Measurements from ENCODE around the gene PTTG2.

Gene PTTG2

DNA sequence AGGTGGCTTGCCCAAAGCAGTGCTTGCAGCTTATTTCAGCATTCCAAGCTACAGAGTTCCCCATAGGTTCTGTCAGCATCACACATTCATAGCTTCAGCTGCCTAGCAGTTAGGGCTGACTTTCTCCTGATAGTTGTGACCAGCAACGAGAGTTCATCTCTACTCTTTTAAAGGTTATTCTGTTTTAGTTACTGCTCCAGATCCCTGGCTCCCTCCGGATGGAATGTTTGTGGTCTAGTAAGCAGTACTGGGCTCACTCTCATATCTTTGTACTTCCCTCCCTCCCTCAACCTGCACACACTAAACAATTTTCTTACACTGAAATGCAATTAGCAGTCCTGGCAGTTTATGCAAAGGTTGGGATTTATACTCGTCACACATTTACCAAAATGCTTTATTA lies 43.9 kb downstream of the PTTG2 start:
- TF ChIP-seq, protein P1, sequence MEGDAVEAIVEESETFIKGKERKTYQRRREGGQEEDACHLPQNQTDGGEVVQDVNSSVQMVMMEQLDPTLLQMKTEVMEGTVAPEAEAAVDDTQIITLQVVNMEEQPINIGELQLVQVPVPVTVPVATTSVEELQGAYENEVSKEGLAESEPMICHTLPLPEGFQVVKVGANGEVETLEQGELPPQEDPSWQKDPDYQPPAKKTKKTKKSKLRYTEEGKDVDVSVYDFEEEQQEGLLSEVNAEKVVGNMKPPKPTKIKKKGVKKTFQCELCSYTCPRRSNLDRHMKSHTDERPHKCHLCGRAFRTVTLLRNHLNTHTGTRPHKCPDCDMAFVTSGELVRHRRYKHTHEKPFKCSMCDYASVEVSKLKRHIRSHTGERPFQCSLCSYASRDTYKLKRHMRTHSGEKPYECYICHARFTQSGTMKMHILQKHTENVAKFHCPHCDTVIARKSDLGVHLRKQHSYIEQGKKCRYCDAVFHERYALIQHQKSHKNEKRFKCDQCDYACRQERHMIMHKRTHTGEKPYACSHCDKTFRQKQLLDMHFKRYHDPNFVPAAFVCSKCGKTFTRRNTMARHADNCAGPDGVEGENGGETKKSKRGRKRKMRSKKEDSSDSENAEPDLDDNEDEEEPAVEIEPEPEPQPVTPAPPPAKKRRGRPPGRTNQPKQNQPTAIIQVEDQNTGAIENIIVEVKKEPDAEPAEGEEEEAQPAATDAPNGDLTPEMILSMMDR (conservative IDR thresholded peaks at IDR 0.05; ENCODE audit: control insufficient read depth, insufficient read depth, low read depth, low read length): no peak
- no peak overlapping the region for H3K4me3 ChIP-seq (ENCODE audit: control insufficient read depth, low read depth, low read length)
- no peak for DNase-seq (ENCODE audit: low read depth)

DNA sequence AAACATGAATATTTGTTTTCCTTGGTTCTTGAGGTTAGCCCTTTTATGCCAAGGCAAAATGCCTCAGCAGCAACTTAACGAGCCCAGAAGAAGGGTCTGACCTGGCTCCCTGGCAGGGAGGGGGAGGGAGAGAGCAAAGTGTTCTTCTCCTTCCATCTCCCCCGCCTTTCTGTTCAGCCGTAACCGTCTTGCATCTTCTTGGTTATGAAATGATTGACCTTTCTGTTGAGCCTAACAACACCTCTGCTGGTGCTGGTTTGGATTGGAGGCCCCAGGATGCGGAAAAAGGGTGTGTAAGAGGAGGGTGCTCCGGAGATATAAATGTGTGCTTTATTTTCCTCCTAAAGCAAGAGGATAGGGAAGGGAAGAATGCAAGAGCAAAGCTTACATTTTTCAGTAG lies 44.7 kb downstream of the PTTG2 start:
- TF ChIP-seq, protein P1 (conservative IDR thresholded peaks at IDR 0.05; ENCODE audit: control insufficient read depth, insufficient read depth, low read depth, low read length): no peak
- no peak for DNase-seq (ENCODE audit: low read depth)
- no peak overlapping the region for H3K4me3 ChIP-seq (ENCODE audit: control insufficient read depth, low read depth, low read length)

DNA sequence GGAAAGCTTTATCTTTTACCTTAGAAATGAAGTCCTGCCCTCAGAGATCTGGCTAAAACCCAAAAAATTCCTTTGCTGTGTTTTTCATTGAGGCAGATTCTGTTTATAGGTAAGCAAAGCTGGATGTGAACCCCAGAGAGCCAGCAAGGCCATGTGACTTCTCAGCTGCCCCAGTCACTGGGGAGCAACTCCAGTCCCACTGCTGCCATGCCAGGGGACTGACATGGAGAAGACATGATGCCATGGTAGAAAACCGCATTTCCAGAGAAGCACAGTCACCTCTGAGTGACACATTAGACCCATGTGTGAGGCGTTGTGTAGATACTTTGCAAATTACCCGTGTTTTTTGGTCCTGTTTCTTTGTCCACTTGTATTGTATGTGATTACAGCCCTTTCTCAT lies 45.4 kb downstream of the PTTG2 start:
- no peak for DNase-seq (ENCODE audit: low read depth)
- TF ChIP-seq, protein P1 (conservative IDR thresholded peaks at IDR 0.05; ENCODE audit: control insufficient read depth, insufficient read depth, low read depth, low read length): no peak
- H3K4me3 ChIP-seq (ENCODE audit: control insufficient read depth, low read depth, low read length): no peak overlapping the region

DNA sequence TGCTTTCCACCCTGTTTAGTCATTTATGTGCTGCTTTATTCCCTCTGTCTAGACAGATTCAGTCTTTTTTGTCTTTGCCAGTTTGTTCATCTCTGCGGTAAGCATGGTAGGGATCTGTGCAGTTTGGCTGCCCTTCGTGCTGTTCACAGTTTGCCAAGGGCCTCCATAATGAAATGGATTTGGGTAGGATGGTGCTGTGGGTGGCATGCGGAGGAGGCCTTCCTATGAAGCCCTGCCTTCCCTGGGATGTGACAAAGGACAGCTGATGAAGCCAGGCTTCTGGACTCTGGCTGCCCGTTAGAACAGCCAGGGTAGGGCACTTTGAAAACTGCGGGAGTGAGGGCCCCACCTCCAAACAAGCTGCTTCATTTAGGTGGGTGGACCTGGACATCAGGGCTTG lies 47.4 kb downstream of the PTTG2 start:
- TF ChIP-seq, protein P1 (conservative IDR thresholded peaks at IDR 0.05; ENCODE audit: control insufficient read depth, insufficient read depth, low read depth, low read length): no peak
- no peak for DNase-seq (ENCODE audit: low read depth)
- H3K4me3 ChIP-seq (ENCODE audit: control insufficient read depth, low read depth, low read length): no peak overlapping the region

DNA sequence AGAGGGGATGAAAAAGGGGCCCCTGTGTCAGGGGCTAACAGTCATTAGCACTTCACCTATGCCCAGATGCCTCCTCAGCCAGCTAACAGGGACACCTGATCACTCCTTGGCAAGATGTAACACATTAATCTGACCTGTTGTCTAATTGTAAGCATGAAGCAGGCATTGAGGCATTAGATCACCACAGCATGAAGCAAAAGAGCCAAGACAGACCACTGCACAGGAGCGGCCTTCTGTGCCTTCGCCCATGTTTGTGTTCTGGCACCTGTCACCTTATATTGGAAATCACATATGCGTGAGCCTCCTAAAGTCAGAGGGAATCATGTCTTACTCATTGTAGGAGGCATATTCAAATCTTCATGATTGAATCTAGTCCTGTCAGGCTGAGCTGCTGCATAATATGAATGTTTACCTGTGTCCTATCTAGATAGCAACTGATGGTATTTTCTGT lies 48.4 kb downstream of the PTTG2 start:
- H3K4me3 ChIP-seq (ENCODE audit: control insufficient read depth, low read depth, low read length): no peak overlapping the region
- no peak for DNase-seq (ENCODE audit: low read depth)
- TF ChIP-seq, protein P1 (conservative IDR thresholded peaks at IDR 0.05; ENCODE audit: control insufficient read depth, insufficient read depth, low read depth, low read length): no peak

DNA sequence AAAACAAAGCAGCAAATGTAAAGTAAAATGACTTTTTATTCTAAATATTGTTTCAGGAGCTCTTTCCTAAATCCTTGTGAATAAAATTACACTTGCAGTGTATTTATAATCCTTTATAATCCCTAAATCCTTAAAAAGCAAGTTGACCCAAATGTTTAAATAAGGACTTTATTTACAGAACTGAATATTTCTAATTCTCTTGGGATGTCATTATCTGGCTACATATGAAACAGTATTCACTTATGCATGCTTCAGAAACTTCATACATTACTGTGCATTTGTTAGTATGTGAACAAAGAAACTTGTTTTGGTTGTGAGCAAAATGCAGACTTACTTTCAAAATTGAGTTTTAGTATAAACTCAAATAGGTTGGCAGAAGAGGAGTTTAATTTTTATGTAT lies 49.2 kb downstream of the PTTG2 start:
- no peak for DNase-seq (ENCODE audit: low read depth)
- TF ChIP-seq, protein P1 (conservative IDR thresholded peaks at IDR 0.05; ENCODE audit: control insufficient read depth, insufficient read depth, low read depth, low read length): no peak
- H3K4me3 ChIP-seq (ENCODE audit: control insufficient read depth, low read depth, low read length): no peak overlapping the region

DNA sequence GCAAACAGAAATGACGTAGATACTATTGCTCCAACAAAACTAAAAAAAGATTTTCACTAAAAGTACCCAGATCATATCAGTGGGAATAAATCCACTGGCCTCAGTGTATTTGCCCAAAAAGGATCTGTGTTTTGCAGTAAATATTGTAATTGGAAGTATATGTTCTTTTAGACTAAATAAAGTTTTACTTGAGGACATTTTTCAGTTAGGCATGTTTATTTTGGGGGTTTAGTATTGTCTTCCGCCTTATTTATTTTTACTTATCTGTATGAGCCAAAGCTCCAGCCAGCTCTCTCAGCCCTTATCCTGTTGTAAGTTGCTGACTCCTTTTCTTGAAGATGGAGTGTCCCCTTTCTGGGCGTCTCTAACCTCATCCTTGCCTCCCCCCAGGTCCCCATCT lies 49.8 kb downstream of the PTTG2 start:
- DNase-seq (ENCODE audit: low read depth): no peak
- H3K4me3 ChIP-seq (ENCODE audit: control insufficient read depth, low read depth, low read length): no peak overlapping the region
- TF ChIP-seq, protein P1 (conservative IDR thresholded peaks at IDR 0.05; ENCODE audit: control insufficient read depth, insufficient read depth, low read depth, low read length): no peak

Measured in fibroblast of mammary gland (primary cell).